ENCODE measurements around the gene ADARB2. TPM values are rescaled to one million over a fixed set of nuclear protein-coding genes. Genes with fewer than 3 reads are reported as not detected.

Gene ADARB2
- polyA plus RNA-seq, 1 of the 3 experiments (the other 2 are of a cell fraction): not detected

- no peak overlapping the region for H3K9ac ChIP-seq
- no peaks in the 10 kb centered on the region for H3K36me3 ChIP-seq (replicated peaks in 1 of 2; ENCODE audit: control insufficient read depth in 1 of 2, insufficient read depth in 2 of 2, low read length in 1 of 2)
- no peaks in the 10 kb centered on the region for H3K4me1 ChIP-seq (ENCODE audit: control insufficient read depth in 1 of 2, insufficient read depth in 2 of 2, low read depth in 1 of 2, low read length in 1 of 2)
- CTCF ChIA-PET: no interaction called here
- H3K9me3 ChIP-seq: no peaks in the 10 kb centered on the region
- no peak overlapping the region for H3K27ac ChIP-seq (ENCODE audit: low read depth in 2 of 2, low read length in 1 of 2)
- H3F3A ChIP-seq (replicated peaks; ENCODE audit: insufficient read depth): no peaks in the 10 kb centered on the region
- POLR2A ChIA-PET: no interaction called here
- no peak overlapping the region for H3K4me2 ChIP-seq
- no peak overlapping the region for H2AFZ ChIP-seq (ENCODE audit: low read depth)
- 24% methylated on average over 14 of the region's 14 CpGs for WGBS (ENCODE audit: low lambda C conversion rate)
- no peaks in the 10 kb centered on the region for H3K79me2 ChIP-seq (ENCODE audit: insufficient read depth)
- no peaks in the 10 kb centered on the region for H3K9me2 ChIP-seq
- no peak overlapping the region for H3K4me3 ChIP-seq (ENCODE audit: low read depth in 2 of 2, low read length in 1 of 2)
- no peak for DNase-seq
- H3K27me3 ChIP-seq (ENCODE audit: insufficient read depth): no peaks in the 10 kb centered on the region
- no peaks in the 10 kb centered on the region for H4K20me1 ChIP-seq (ENCODE audit: insufficient read depth)
- TF ChIP-seq YY1 (IDR thresholded peaks at IDR 0.05; ENCODE audit: low read depth) (no peak), FOSL2 (IDR thresholded peaks at IDR 0.05; ENCODE audit: borderline replicate concordance, low read depth) (no peak), RCOR1 (IDR thresholded peaks at IDR 0.05; ENCODE audit: low read length) (no peak), PBX3 (IDR thresholded peaks at IDR 0.05) (no peak), CHD2 (IDR thresholded peaks at IDR 0.05; ENCODE audit: low read length, partially characterized antibody) (no peak), RAD21 (IDR thresholded peaks at IDR 0.05; ENCODE audit: low read length) (no peak), JUND (IDR thresholded peaks at IDR 0.05) (no peak)
These were observed 216.3 kb downstream of the ADARB2 start for GRCh38 chr10:1520909-1521565.

GRCh38 chr10:1519391-1519790 is 217.9 kb downstream of the ADARB2 start:
- Histone ChIP-seq H2AFZ (ENCODE audit: low read depth) (no peak overlapping the region), H3F3A (replicated peaks; ENCODE audit: insufficient read depth) (no peaks in the 10 kb centered on the region), H3K9ac (no peak overlapping the region), H3K4me2 (no peak overlapping the region), H3K4me3 (ENCODE audit: low read depth in 2 of 2, low read length in 1 of 2) (no peak overlapping the region), H3K36me3 (replicated peaks in 1 of 2; ENCODE audit: control insufficient read depth in 1 of 2, insufficient read depth in 2 of 2, low read length in 1 of 2) (no peaks in the 10 kb centered on the region), H4K20me1 (ENCODE audit: insufficient read depth) (no peaks in the 10 kb centered on the region), H3K9me3 (peaks cover 2% of the 10 kb centered on the region; the same call in 1 of the 2 replicates), H3K27me3 (ENCODE audit: insufficient read depth) (no peaks in the 10 kb centered on the region), H3K9me2 (no peaks in the 10 kb centered on the region), H3K79me2 (ENCODE audit: insufficient read depth) (no peaks in the 10 kb centered on the region), H3K27ac (ENCODE audit: low read depth in 2 of 2, low read length in 1 of 2) (no peak overlapping the region), H3K4me1 (ENCODE audit: control insufficient read depth in 1 of 2, insufficient read depth in 2 of 2, low read depth in 1 of 2, low read length in 1 of 2) (no peaks in the 10 kb centered on the region)
- ChIA-PET CTCF (interaction anchor here (1.1 kb wide), 1 partner anchor 9 kb away, joined by 3 read pairs; no protein-coding TSS in a partner anchor), POLR2A (no interaction called here)
- TF ChIP-seq IRF3 (IDR thresholded peaks at IDR 0.05; ENCODE audit: low read depth, low read length) (no peak), PBX3 (IDR thresholded peaks at IDR 0.05) (no peak), ZBTB33 (IDR thresholded peaks at IDR 0.05; ENCODE audit: borderline replicate concordance, low read depth) (no peak), GATA2 (CRISPR knock-in tag; IDR thresholded peaks at IDR 0.05) (no peak), NRF1 (IDR thresholded peaks at IDR 0.05; ENCODE audit: low read depth, low read length) (no peak), NFIC (IDR thresholded peaks at IDR 0.05; ENCODE audit: borderline replicate concordance) (no peak), RAD21 (IDR thresholded peaks at IDR 0.05; ENCODE audit: low read length) (no peak), MEF2A (IDR thresholded peaks at IDR 0.05; ENCODE audit: borderline replicate concordance, low read depth) (no peak), RCOR1 (IDR thresholded peaks at IDR 0.05; ENCODE audit: low read length) (no peak), FOXM1 (IDR thresholded peaks at IDR 0.05; ENCODE audit: low read depth) (no peak), SMC3 (IDR thresholded peaks at IDR 0.05; ENCODE audit: low read depth, low read length) (no peak), MXI1 (IDR thresholded peaks at IDR 0.05; ENCODE audit: low read depth, low read length) (no peak)
- no peak for DNase-seq
- WGBS (ENCODE audit: low lambda C conversion rate): 35% methylated on average over 5 of the region's 6 CpGs
